ENCODE results near the gene OR6C68. TPM values are rescaled to one million over a fixed set of nuclear protein-coding genes. Genes with fewer than 3 reads are reported as not detected.
"Not testable (repeated sequence)": the region's sequence is repeated elsewhere in the genome, so short reads cannot be mapped to it uniquely, and the experiment has no call there.

Gene OR6C68
- total and polyA plus RNA-seq, 12 donors: not detected

- intact Hi-C loops (cut with DNase I): no loop called here
- no peak for TF ChIP-seq POLR2A (IDR thresholded peaks at IDR 0.05)
- TF ChIP-seq CTCF (IDR thresholded peaks at IDR 0.05): no peak
- no peak overlapping the region for H3K4me3 ChIP-seq
- no peaks in the 10 kb centered on the region for H3K4me1 ChIP-seq (replicated peaks in 1 of 2)
- DNase-seq: no peak
- no peaks in the 10 kb centered on the region for H3K27me3 ChIP-seq
- WGBS, 4 donors: 69 to 90% (median 78%) methylated on average over 1 of the region's 1 CpG
- no peaks in the 10 kb centered on the region for H3K36me3 ChIP-seq (replicated peaks in 1 of 2)
- no peak overlapping the region for H3K27ac ChIP-seq
- peaks cover 0 to 6% (median 0%) of the 10 kb centered on the region in 3 donors for H3K9me3 ChIP-seq (replicated peaks in 1 of 3)
Measured at GRCh38 chr12:55472264-55472663, 19.9 kb upstream of the OR6C68 start.

GRCh38 chr12:55479136-55479535 is 13.0 kb upstream of the OR6C68 start:
- H3K36me3 ChIP-seq (replicated peaks in 1 of 2); H3K4me1 ChIP-seq (replicated peaks in 1 of 2); H3K27ac ChIP-seq; DNase-seq; H3K27me3 ChIP-seq; H3K9me3 ChIP-seq (replicated peaks in 1 of 3); intact Hi-C loops (cut with DNase I); H3K4me3 ChIP-seq: not testable (repeated sequence)
- 85 to 100% (median 94%) methylated on average over 2 to 29 of the region's 29 CpGs for WGBS, 4 donors

GRCh38 chr12:55484284-55484683 is 7.9 kb upstream of the OR6C68 start:
- H3K27me3 ChIP-seq: not testable (repeated sequence)
- 56 to 93% (median 75%) methylated on average over 3 to 13 of the region's 13 CpGs for WGBS, 4 donors

GRCh38 chr12:55495490-55495889 is 3.3 kb downstream of the OR6C68 start:
- Histone ChIP-seq H3K27ac (no peak overlapping the region), H3K4me3 (no peak overlapping the region), H3K36me3 (replicated peaks in 1 of 2) (no peaks in the 10 kb centered on the region), H3K9me3 (replicated peaks in 1 of 3) (no peaks in the 10 kb centered on the region), H3K27me3 (no peaks in the 10 kb centered on the region), H3K4me1 (replicated peaks in 1 of 2) (no peaks in the 10 kb centered on the region)
- WGBS, 4 donors: 72 to 80% (median 76%) methylated on average over 5 of the region's 5 CpGs
- intact Hi-C loops (cut with DNase I): no loop called here
- no peak for DNase-seq
- TF ChIP-seq CTCF (IDR thresholded peaks at IDR 0.05) (no peak), POLR2A (IDR thresholded peaks at IDR 0.05) (no peak)

More at GRCh38 chr12:55484284-55484683, 7.9 kb upstream of the OR6C68 start:
- H3K36me3 ChIP-seq (replicated peaks in 1 of 2); H3K9me3 ChIP-seq (replicated peaks in 1 of 3); H3K4me1 ChIP-seq (replicated peaks in 1 of 2); DNase-seq; H3K27ac ChIP-seq; H3K4me3 ChIP-seq; intact Hi-C loops (cut with DNase I): not testable (repeated sequence)

GRCh38 chr12:55499231-55499630 is 7.1 kb downstream of the OR6C68 start:
- H3K27me3 ChIP-seq: no peaks in the 10 kb centered on the region
- WGBS, 4 donors: 66 to 82% (median 77%) methylated on average over 4 of the region's 4 CpGs
- H3K4me1 ChIP-seq (replicated peaks in 1 of 2): no peaks in the 10 kb centered on the region
- no peaks in the 10 kb centered on the region for H3K9me3 ChIP-seq (replicated peaks in 1 of 3)
- H3K4me3 ChIP-seq: no peak overlapping the region
- no peaks in the 10 kb centered on the region for H3K36me3 ChIP-seq (replicated peaks in 1 of 2)
- no peak for TF ChIP-seq CTCF (IDR thresholded peaks at IDR 0.05)
- no peak for TF ChIP-seq POLR2A (IDR thresholded peaks at IDR 0.05)
- no peak for DNase-seq
- no peak overlapping the region for H3K27ac ChIP-seq
- intact Hi-C loops (cut with DNase I): no loop called here
